CMK (cell line): Measurements from ENCODE around the gene SELENOT.
"Not testable (repeated sequence)": the region's sequence is repeated elsewhere in the genome, so short reads cannot be mapped to it uniquely, and the experiment has no call there.

Experiments used
- DNase-seq: peaks from one replicate; pipeline ENCODE4 v3.0.0-alpha.2; 2010; ENCODE audit warnings: low read depth

SELENOT gene

DNA sequence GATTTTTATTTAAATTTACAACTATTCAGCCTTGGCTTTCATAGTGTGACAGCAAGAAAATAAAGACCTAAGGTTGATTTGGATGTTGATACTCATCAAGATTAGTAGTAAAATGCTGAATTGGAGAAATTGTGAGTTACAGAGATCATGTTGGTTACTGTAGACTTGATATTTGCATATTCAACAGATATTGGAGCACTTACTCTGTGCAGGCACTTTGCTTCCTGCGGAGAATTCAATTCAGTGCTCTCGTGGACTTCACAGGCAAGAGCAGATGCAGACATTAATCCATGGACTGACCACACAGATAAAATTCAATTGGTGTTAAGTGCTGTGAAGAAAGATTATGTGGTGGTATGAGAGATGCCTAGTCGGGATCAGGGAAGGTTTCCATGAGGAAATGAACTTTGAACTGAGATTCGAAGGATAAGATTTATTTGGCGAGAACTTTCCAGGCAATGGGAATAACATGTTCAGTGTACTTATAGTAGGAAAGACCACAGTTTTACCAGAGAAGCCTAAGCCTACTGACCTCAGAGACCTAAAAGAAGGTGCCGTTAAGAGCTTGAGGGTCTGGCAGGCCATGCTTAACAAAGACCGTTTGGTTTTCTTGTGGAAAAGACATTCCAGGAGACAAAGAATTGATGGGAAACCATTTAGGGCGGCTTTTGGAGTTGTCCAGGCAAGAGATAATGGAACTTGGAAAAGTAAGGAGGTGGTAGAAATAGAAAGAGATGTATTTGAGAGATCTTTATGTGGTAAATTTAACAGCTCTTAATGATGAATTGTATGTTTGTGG is 4.3 kb downstream of the SELENOT start:
- no peak for DNase-seq

DNA sequence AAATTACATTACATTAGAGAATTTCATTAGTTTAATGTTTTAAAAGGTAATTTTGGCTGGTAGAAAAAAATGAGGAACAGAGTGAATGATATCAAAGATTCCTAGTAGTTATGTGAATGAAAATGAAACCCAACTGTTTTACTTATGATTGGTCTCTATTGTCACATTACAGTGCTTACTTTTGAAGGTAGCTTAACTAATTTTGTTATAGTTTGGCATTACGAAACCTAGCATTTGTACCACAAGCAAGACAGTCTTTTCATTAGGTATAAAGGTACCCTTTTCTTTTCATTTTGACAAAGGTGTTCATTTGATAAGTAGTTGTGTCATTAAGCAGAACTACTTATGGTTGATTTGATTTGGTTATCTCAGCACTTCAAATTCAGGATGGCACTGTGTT is 6.9 kb downstream of the SELENOT start:
- no peak for DNase-seq

DNA sequence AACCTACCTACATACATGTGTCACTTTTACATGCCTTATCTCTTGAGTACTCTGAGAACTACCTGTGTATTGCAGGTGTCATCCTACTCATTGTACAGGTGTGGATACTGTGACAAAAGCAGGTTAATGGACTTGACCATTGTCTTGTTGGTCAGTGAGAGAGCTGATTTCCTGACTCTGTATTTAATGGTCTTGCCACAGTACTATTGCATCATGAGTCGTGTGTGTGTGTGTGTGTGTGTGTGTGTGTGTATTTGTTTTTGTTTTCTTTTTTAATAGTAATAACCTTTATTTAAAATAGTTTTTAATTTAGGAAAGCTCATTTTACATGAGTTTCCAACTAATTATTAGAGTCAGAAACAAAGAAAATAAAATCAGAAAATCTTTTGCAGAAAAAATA is 7.7 kb downstream of the SELENOT start:
- DNase-seq: no peak

DNA sequence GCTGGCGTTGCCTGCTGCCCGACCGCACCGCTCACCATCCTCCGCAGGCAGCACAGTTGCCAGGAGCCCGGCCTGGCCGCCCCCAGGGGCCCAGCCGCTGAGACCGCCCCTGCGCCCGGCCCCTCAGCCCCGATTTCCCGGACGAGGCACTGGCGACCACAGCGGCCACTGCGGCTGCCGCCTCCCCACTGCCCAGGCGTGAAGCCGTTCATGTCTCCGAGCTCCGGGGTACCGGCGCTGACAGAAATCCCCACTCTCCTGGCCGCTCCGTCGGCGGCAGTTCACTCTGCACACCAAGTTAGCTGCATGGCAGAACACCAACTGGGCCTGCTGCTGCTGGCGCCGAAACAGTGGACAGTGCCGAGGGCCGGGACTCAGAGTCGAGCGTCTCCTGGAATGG is 8.5 kb downstream of the SELENOT start:
- DNase-seq: no peak

DNA sequence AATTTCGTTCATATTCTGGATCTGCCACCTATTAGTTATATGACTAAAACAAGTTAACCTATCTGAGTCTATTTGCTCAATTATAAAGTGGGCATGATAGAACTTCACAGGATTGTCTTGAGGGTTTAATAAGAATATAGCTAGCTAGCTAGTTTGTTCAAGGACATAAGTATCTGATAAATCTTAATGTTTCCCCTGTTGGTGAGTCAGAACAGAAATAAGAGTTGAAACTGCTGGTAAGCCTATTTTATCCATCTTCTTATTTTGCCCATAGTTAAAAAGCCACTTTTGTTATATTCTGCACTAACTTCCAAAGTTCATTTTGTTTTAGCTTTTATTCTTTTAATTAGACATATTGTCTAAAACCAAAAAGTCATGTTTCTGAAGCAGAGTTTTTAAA is 9.4 kb downstream of the SELENOT start:
- DNase-seq: no peak

DNA sequence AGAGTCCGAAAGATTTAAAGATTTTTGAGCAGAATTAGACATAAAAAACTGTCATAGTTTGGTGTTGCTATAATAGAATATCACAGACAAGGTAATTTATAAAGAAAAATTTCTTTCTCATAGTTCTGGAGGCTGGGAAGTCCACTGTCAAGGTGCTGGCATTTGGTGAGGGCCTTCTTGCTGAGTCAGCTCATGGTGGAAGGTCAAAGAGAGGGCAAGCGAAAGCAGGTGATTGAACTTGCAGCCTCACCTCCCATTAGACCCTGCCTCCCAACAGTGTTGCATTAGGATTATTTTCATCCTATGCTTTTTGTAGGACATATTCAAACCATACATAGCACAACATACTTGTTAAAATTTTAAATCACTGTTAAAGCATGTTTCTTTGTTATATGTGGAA is 9.9 kb downstream of the SELENOT start:
- no peak for DNase-seq

DNA sequence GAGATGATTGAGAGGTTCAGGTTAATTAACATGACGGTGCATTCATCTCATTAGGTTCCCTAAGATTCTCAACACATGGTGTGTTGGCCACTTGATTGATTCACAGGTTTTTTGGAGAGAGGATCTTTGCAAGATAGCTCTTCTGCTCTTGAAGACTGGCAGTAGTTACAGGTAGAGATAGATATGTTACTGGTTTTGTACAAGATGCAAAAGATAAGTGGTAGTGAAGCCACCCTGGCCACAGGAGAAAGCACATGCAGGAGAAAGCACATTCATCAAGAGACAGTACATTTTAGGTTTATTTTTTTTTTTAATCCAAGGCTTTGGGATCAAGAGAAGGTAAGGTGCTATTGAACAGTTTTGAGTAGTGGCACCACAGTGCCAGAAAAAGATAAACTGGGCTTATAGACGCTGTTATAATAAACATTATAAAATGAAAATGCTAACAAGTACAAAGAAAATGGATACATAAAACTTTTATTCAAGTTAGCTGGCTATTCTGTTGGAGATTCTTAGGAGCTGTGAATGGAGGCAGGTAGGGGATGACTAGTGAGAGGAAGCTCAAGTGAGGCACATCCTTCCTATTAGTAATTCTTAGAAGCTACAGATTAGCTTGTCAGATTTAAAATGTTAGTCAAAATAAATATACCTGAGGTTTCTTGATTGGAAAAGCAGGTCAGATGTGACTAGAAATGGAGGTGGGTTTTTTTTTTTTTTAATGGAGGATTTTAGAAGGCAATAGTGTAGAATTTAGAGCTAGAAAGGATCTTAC is 10.8 kb downstream of the SELENOT start:
- DNase-seq: no peak

DNA sequence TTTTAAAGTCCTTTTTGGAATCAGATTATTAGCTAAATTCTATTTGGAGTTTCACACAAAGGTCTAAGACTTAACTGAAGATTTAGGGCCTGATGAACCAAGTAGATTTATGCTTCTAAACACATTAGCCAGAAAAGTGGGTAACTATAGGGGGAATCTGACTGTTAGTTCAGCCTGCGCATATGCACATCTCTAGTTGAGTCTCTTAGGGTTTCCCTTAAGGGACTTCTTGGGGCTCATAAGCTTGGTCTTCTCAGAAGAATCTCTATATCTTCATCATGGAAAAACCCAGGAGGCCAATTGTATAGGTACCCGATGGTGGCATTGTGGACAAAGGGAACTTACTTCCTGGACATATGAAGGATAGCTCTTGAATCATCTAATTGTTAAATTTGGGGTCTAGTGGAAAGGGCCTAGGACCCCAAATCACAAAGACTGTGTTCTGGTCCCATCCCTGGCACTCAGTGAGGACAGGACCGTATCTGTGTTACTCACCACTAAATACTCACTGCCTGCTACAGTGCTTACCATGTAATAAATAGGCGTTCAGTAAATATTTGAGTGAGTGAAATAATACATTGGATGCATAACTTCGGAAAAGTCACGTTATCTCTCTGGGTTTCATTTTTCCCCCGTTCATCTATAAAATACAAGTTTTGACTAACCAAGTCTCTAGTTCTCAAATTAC is 17.0 kb downstream of the SELENOT start:
- no peak for DNase-seq

DNA sequence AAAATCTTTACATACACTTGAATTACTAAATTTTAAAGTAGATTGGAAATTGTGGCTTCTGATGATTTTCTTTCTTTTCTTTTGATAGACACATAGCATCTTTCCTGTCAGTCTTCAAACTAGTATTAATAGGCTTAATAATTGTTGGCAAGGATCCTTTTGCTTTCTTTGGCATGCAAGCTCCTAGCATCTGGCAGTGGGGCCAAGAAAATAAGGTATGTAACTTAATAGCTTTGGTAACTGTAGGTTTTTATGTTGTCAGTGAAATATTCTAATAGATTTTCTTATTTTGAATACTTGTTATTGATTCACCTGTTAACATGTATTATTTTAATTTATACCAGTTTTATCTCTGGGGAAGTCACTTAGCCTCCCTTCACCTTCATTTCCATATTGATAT is 19.8 kb downstream of the SELENOT start:
- DNase-seq: not testable (repeated sequence)

DNA sequence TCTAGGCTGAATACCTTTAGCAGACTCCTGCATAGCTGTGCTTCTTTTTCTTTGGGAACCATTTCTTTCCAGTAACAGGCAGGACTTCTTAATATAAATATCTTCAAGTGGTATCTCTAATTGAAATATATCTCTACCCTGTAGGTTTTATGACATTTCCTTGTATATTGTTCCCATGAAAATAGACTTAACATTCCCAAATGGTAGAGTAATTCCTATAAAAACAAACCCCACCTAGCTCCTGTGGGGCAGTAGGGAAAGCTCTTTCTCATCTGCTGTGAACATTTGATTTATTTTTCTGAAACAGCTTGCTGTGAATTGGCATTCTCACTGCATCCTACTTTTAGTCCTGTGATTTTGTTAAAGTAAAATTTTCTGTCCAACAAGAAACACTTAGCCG is 20.8 kb downstream of the SELENOT start:
- DNase-seq: no peak

DNA sequence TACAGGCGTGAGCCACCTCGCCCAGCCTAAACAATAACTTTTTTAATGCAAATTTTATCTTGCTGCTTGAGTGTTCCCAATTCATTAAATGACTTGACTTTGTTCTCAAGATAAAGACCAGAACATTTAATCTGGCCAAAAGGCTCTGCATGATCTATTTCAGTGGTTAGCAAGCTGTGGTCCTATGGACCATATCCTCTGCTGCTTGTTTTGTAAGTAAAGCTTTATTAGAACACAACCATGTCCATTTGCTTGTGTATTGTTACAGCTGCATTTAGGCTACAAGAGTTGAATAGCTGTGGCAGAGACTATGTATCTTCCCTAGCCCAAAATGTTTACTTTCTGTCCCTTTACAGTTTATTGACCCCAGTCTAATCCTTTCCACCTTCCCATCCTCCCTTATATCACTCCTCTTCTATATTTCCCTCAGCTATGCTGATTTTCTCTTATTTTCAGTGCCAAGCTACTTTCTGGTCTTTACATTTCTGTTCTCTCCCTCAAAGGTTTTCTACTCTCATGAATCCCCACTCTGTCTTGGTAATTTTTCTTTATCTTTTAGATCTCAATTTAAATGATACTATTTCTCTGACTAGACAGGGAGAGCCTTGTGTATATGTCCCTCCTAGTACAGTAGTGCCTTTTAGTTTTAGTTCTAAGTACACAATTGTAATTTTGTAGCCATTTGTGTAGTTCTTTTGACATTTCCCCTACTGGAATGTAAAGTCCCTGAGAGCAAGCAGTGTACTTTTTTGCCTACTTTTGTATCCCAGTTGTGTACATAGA is 23.2 kb downstream of the SELENOT start:
- no peak for DNase-seq

DNA sequence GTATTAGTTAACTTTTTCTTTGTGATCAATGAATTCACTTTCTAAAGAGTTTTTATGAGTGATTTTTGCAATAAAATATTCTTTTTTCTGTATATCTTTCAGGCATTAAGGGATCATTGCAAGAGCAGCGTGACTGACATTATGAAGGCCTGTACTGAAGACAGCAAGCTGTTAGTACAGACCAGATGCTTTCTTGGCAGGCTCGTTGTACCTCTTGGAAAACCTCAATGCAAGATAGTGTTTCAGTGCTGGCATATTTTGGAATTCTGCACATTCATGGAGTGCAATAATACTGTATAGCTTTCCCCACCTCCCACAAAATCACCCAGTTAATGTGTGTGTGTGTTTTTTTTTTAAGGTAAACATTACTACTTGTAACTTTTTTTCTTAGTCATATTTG is 24.4 kb downstream of the SELENOT start:
- no peak for DNase-seq

DNA sequence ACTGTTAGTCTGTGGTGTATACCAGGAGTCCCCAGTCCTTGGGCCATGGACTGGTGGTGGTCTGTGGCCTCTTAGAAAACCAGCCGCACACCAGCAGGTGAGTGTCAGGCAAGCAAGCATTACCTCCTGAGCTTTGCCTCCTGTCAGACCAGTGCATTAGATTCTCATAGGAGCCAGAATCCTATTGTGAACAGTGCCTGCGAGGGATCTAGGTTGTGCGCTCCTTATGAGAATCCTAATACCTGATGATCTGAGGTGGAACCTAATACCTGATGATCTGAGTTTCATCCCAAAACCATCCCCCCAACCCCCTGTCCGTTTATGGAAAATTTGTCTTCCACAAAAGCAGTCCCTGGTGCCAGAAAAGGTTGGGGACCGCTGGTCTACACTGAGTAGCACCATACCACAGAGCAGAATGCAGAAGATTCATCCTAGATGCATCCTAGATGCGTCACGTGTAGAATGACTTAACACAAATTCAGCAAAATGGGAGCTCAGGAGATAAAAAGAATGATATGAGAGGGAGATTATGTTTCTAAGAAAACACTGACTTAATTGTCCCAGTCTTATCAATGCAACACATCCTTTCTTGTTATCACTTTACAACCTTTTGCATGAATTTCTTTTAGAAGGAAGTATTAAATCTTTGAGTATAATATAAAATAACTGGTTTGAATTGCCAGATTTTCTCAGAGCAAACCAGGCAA is 28.5 kb downstream of the SELENOT start:
- no peak for DNase-seq

DNA sequence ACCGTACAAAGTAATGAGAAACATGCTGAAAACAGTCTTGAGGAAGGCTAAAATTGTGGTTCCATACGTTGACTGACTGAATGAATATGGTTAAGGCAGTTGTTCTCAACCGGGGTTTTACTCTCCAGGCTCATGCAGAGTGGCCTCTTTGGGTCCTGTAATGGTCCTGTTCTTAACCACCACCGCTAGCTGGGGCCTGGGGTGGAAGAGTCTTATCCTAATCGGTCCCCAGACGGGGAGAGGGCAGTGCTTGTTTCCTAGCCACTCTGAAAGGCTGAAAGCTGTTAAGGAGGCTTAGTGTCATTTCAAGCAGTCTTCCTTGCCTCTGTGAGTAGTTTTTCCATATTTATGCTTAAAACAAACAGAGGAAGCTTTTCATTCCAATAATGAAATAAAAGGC is 32.0 kb downstream of the SELENOT start:
- DNase-seq: no peak

DNA sequence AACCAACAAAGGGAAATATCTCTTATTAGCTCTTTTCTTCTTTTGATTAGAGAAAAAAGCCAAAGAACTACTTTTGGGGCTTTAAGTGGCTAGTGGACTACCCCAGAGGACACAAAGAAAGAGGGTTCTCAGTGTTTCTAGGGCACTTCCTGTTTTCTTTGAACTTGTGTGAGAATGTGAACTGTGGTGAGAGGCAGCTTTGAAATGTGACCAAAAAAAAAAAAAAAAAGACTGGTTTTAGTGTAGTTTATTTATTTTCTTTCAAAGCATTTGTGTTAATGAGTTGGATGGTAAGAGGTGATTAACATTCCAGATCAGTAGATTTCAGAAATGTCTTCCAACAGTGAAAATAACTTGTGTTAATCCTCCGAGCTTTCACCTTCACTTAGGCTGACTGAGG is 32.4 kb downstream of the SELENOT start:
- DNase-seq: no peak

DNA sequence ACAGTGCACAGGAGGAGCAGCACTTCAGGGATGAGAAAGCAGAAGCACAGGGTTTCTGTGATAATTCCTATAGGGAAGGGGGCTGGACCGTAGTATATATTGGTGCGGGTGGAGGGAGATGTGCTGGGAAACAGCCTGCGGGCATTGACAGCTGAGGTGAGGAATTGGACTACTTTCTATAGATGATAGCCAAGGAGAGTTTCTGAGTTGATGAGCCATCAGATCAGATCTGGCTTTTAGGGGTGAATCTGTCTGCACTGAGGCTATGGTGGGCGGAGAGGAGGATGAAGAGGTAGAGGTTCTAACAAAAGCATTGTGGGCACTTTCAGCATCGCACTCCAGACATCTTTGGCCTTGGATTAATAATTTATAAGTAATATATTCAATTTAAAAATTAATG is 33.1 kb downstream of the SELENOT start:
- no peak for DNase-seq

DNA sequence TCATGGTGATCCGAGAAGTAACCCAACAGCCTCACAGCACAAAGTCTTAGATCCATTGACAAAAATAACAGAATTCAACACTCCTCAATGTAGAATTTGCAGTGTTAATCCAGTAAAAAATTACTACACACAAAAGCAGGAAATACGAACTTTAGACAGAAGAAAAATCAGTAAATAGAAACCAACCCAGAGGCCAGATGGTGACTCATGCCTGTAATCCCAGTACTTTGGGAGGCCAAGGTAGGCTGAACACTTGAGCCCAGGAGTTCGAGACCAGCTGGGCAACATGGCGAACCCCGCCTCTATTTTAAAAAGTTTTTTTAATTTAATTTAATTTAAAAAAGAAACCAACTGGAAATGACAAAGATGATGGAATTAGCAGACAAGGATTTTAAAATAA is 36.1 kb downstream of the SELENOT start:
- no peak for DNase-seq

DNA sequence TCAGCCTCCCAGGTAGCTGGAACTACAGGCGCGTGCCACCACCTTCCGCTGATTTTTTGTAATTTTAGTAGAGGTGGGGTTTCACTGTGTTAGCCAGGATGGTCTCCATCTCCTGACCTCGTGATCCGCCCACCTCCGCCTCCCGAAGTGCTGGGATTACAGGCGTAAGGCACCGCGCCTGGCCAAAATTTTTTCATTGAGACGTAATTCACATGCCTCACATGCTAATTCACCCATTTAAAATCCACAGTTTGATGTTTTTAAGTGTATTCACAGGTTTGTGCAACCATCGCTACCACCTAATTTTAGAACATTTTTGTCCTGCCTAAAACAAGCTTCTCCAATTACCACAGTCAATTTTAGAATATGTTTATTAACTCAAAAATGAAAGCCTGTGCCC is 37.1 kb downstream of the SELENOT start:
- no peak for DNase-seq

DNA sequence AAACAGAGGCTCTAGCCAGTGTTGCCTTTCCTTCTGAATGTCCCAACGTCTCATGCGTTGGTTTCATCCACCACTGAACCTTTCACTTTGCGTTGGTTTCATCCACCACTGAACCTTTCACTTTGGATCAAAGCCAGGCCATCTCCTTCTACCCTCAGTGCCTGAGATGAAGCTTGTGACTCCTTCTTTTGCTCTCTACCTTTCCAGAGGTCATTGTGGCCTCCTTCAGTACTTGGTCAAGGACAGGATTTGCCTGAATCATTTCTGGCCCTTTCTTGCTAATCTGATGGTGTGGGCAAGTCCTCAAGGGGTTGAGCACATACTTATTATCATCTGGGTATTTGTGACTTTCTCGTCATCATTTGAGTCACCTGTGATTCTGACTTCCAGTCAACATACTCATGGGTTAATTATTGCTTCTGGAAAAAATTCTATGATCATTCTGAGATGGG is 50.0 kb downstream of the SELENOT start:
- no peak for DNase-seq

DNA sequence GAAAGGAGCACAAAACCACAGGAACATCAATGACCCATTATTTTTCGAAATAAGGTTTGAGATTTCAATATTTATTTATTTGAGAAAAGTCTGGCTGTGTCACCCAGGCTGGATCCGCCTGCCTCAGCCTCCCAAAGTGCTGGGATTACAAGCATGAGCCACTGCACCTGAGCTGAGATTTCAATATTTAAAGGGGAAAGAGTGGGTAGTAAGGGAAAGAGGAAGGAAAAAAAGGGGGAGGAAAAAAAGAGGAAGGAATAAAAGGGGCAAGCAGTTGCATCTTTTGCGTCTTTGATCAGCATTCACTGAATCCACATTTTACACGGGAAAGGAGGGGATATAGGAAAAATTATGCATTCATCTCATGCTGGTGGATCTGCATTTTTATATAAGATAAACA is 53.2 kb downstream of the SELENOT start:
- DNase-seq: no peak

DNA sequence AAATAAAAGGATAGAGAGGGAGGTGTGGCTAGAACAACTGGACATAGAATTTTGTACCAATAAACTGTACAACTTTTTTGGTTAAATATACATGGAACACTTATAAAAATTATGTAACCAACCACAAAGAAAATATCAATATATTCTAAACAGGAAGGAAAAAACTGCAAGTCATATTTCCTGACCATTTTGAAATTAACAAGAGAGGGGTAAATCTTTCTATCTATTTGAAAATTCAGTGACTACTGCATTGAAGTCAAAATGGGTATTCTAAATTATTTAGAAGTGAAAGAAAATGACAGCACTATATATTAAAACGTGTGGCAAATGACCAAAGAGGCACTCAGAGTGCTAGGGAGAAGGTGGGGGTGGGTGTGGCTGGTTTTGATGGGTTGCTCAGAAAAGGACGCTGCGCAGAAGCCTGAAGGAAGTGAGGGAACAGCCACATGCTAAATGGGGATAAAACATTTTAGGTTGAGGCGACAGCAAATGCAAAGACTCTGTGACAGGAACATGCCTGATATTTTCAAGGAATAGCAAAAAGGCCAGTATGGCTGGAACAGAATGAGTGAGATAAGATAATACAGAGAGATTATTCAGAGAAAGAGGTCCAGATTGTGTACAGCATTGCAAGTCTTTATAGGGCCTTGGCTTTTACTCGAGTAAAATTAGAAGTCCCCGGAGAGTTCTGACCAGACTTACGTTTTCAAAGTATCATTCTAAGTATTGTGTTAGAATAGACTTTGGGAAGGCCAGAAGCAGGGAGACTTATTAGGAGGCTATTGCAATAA is 59.5 kb downstream of the SELENOT start:
- DNase-seq: no peak
